K562 (cell line): ENCODE data around the gene MDM1. TPM values are rescaled to one million over a fixed set of nuclear protein-coding genes. Genes with fewer than 3 reads are reported as not detected.

Experiments used
- ASH1L ChIP-seq: fragments of 450-650 bp; IDR thresholded peaks from 2 replicates; pipeline ENCODE4 v1.6.1; 2018; ENCODE audit warnings: borderline replicate concordance, mild to moderate bottlenecking, low read depth; ENCODE audit not compliant: partially characterized antibody
- BDP1 ChIP-seq: IDR thresholded peaks from 3 replicates; pipeline ENCODE4 v1.6.1; 2011; ENCODE audit not compliant: insufficient read length, insufficient read depth
- CEBPG ChIP-seq, 3 experiments: fragments of 200-800 bp in 1 of 3; sonication (Bioruptor generic) in 1 of 3; sonication (generic) in 1 of 3; formaldehyde crosslinking in 1 of 3; IDR thresholded peaks in 2 of 3; conservative IDR thresholded peaks in 1 of 3; 2 replicates each; pipeline versions ENCODE4 v1.6.1 to v1.8.0; 2016 to 2022; ENCODE audit warnings: missing compliant biosample characterization in 2 of 3, missing genetic modification characterization in 2 of 3, mild to moderate bottlenecking in 1 of 3, missing genetic modification reagents in 1 of 3
- COPS2 ChIP-seq: fragments of 450-650 bp; conservative IDR thresholded peaks from 2 replicates; pipeline ENCODE4 v1.6.1; 2016; ENCODE audit warnings: mild to moderate bottlenecking, moderate library complexity
- EP300 ChIP-seq: IDR thresholded peaks from 2 replicates; pipeline ENCODE4 v1.6.1; 2012; ENCODE audit warnings: low read length, improper control_type of control experiment
- FOXP4 ChIP-seq: sonication (generic); formaldehyde crosslinking; IDR thresholded peaks from 2 replicates; pipeline ENCODE4 v1.8.0; 2022; ENCODE audit warnings: mild to moderate bottlenecking, missing genetic modification reagents, borderline replicate concordance
- RBM15 ChIP-seq: fragments of 200-400 bp; formaldehyde crosslinking; IDR thresholded peaks from 2 replicates; pipeline ENCODE4 v1.6.1; 2018; ENCODE audit warnings: mild to moderate bottlenecking, low read length, moderate library complexity; ENCODE audit not compliant: insufficient read depth
- TEAD2 ChIP-seq: fragments of 450-650 bp; IDR thresholded peaks from 2 replicates; pipeline ENCODE4 v1.6.1; 2016; ENCODE audit warnings: missing genetic modification characterization, control low read depth, missing compliant biosample characterization
- ZNF407 ChIP-seq: fragments of 450-650 bp; IDR thresholded peaks from 2 replicates; pipeline ENCODE4 v1.6.1; 2016; ENCODE audit warnings: low read depth
- polyA plus RNA-seq, 8 experiments: library from polyadenylated mRNA; depleted of rRNA in 4 of 8; stranded (reverse) in 5 of 8; unstranded in 3 of 8; fragments of >200 nt; fragmentation: Nextera tagmentation in 2 of 8; fragmentation: Illumina TruSeq in 1 of 8; extraction: Ambion mirVana in 2 of 8; extraction: Trizol in 1 of 8; gene quantifications; 2 replicates each; pipeline versions ENCODE4 v1.2.1 to v1.2.3, GENCODE V29; 2011 to 2014; ENCODE audit warnings: inconsistent platforms in 1 of 8, missing spikeins in 1 of 8
- total RNA-seq, 7 experiments: library from RNA; depleted of rRNA in 6 of 7; stranded (reverse); fragments of >200 nt in 6 of 7; fragmentation: Illumina TruSeq in 2 of 7; extraction: Trizol in 2 of 7; gene quantifications; 2 replicates each; pipeline versions ENCODE4 v1.2.1 to v1.2.3, GENCODE V29; 2011 to 2021; ENCODE audit warnings: low replicate concordance in 1 of 7
- TF ChIP-seq, protein P1 (sequence below): sonication (generic); formaldehyde crosslinking; IDR thresholded peaks from 2 replicates; pipeline ENCODE4 v1.8.1; 2023; ENCODE audit warnings: mild to moderate bottlenecking, missing genetic modification reagents
- TF ChIP-seq, protein P2 (sequence below): fragments of 250-450 bp; sonication (Bioruptor Pico); IDR thresholded peaks from 2 replicates; pipeline ENCODE4 v1.6.1; 2021; ENCODE audit warnings: mild to moderate bottlenecking

Gene MDM1
- total and polyA plus RNA-seq, 9 of the 15 experiments (the other 6 are each of a cell fraction or from before 2014, with no cell fraction given): 7.5 to 16.8 (median 13.1) TPM

DNA sequence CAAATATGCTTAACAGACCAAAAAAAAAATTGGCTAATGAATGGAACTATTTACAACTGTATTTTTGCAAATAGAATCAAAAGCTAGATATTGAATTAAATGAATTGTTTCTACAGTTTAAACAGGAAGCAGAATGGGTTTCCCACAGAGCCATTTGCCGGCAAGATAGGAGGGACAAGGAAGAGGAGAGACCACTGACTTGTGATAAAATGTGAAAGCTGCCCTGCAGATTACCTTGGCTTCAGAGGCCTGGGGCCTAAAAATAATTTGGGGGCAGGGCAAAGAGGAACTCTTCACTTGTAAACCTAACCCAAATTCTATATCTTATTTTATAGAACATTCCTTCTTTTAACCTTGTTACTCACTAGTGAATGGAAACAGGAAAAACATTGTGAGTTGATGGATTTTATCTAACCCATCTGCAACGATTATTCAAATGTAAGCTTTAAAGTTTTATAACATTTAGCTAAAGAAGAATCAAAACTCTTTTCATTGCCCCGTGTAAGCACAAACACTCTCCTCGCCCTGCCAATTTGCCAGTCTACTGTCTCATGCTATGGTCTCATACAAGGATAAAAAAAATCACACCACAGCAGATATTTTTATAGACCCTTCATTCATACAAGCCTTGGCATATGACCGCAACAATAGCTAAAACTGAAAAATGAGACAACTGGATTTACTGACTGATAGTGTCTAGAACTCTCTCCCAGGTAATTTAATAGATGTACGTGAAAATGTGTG lies 49.5 kb upstream of the MDM1 start (continued):
- TF ChIP-seq ZNF407 (no peak), BDP1 (no peak), EP300 (peak; percentile 52; the same call in 1 of the 2 replicates), CEBPG (CRISPR knock-in tag; IDR thresholded peaks at IDR 0.05) (no peak), CEBPG (tag; conservative IDR thresholded peaks at IDR 0.05 in 1 of 2, IDR thresholded peaks at IDR 0.05 in 1 of 2) (no peak), COPS2 (no peak), TEAD2 (tag) (no peak), FOXP4 (CRISPR knock-in tag) (no peak), RBM15 (no peak), ASH1L (no peak)
- TF ChIP-seq, protein P1, sequence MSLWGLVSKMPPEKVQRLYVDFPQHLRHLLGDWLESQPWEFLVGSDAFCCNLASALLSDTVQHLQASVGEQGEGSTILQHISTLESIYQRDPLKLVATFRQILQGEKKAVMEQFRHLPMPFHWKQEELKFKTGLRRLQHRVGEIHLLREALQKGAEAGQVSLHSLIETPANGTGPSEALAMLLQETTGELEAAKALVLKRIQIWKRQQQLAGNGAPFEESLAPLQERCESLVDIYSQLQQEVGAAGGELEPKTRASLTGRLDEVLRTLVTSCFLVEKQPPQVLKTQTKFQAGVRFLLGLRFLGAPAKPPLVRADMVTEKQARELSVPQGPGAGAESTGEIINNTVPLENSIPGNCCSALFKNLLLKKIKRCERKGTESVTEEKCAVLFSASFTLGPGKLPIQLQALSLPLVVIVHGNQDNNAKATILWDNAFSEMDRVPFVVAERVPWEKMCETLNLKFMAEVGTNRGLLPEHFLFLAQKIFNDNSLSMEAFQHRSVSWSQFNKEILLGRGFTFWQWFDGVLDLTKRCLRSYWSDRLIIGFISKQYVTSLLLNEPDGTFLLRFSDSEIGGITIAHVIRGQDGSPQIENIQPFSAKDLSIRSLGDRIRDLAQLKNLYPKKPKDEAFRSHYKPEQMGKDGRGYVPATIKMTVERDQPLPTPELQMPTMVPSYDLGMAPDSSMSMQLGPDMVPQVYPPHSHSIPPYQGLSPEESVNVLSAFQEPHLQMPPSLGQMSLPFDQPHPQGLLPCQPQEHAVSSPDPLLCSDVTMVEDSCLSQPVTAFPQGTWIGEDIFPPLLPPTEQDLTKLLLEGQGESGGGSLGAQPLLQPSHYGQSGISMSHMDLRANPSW (CRISPR knock-in tag): no peak
- TF ChIP-seq, protein P2, sequence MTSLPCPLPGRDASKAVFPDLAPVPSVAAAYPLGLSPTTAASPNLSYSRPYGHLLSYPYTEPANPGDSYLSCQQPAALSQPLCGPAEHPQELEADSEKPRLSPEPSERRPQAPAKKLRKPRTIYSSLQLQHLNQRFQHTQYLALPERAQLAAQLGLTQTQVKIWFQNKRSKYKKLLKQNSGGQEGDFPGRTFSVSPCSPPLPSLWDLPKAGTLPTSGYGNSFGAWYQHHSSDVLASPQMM (CRISPR knock-in tag): no peak
